ENCODE data around the gene PCDHGA4.

PCDHGA4 gene

GRCh38 chr5:141402553-141403243 lies 47.9 kb downstream of the PCDHGA4 start, which contains the start of gene PCDHGA9:
TSS of gene PCDHGA9 (plus strand) at chr5:141402778. CDS start at chr5:141402953, 175 bp downstream.
- 93 to 97% methylated on average over 26 to 27 of the region's 27 CpGs for WGBS, 2 experiments (ENCODE audit: insufficient coverage in 2 of 2)
- Histone ChIP-seq H3K36me3 (ENCODE audit: control insufficient read depth, insufficient read depth, low read length) (peaks cover 5% of the 10 kb centered on the region), H3K27ac (ENCODE audit: low read depth, low read length, severe bottlenecking) (no peak within 1 kb of the TSS), H3K4me3 (ENCODE audit: extremely low read depth, insufficient read depth, low read length, poor library complexity, severe bottlenecking) (no peak within 1 kb of the TSS), H3K4me1 (ENCODE audit: control insufficient read depth, insufficient read depth, low read length, poor library complexity, severe bottlenecking) (no peaks in the 10 kb centered on the region), H3K9me3 (ENCODE audit: control insufficient read depth, low read length) (peaks cover 28% of the 10 kb centered on the region)

DNA sequence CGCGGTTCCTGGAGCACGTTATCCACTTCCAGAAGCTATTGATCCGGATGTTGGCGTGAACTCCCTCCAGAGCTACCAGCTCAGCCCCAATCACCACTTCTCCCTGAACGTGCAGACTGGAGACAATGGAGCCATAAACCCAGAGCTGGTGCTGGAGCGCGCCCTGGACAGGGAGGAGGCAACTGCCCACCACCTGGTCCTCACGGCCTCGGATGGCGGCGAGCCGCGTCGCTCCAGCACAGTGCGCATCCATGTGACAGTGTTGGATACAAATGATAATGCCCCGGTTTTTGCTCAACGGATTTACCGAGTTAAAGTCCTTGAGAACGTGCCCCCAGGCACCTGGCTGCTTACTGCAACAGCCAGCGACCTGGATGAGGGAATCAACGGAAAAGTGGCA lies 48.6 kb downstream of the PCDHGA4 start:
- no peak overlapping the region for H3K4me3 ChIP-seq (ENCODE audit: extremely low read depth, insufficient read depth, low read length, poor library complexity, severe bottlenecking)
- H3K27ac ChIP-seq (ENCODE audit: low read depth, low read length, severe bottlenecking): no peak overlapping the region
- 98% methylated on average over 18 to 20 of the region's 22 CpGs for WGBS, 2 experiments (ENCODE audit: insufficient coverage in 2 of 2)
- H3K36me3 ChIP-seq (ENCODE audit: control insufficient read depth, insufficient read depth, low read length): peaks cover 5% of the 10 kb centered on the region
- H3K9me3 ChIP-seq (ENCODE audit: control insufficient read depth, low read length): peaks cover 28% of the 10 kb centered on the region
- H3K4me1 ChIP-seq (ENCODE audit: control insufficient read depth, insufficient read depth, low read length, poor library complexity, severe bottlenecking): no peaks in the 10 kb centered on the region

All from mesodermal cell (in vitro differentiated cells).